Breast epithelium (tissue), 4 donors: ENCODE measurements around the gene GSX2. TPM values are rescaled to one million over a fixed set of nuclear protein-coding genes. Genes with fewer than 3 reads are reported as not detected.
"Not testable (repeated sequence)": the region's sequence is repeated elsewhere in the genome, so short reads cannot be mapped to it uniquely, and the experiment has no call there.

ENCODE experiments used
- DNase-seq, 2 donors: peaks; one replicate each; pipeline ENCODE4 v3.0.0-alpha.2; 2019; ENCODE audit warnings: low spot score in 2 of 2
- H3K27ac ChIP-seq, 2 donors: fragments of 200-600 bp; sonication (generic) in 1 of 2; one replicate each; pipeline ENCODE4 v1.5.1; 2016 to 2019; ENCODE audit warnings: mild to moderate bottlenecking in 1 of 2
- H3K27me3 ChIP-seq, 2 donors: fragments of 200-600 bp; sonication (generic) in 1 of 2; one replicate each; pipeline versions ENCODE4 v1.5.1 to v1.6.0; 2017 to 2019; ENCODE audit warnings: control low read depth in 1 of 2, mild to moderate bottlenecking in 1 of 2
- H3K36me3 ChIP-seq: fragments of 200-600 bp; one replicate; pipeline ENCODE4 v1.5.1; 2019
- H3K4me1 ChIP-seq, 2 donors: fragments of 200-600 bp; sonication (generic); one replicate each; pipeline ENCODE4 v1.5.1; 2016 to 2019; ENCODE audit warnings: control low read depth in 1 of 2
- H3K4me3 ChIP-seq, 3 donors: fragments of 200-600 bp; sonication (generic); 1 replicate in 2 of 3; 2 replicates in 1 of 3; pipeline ENCODE4 v1.5.1; 2016 to 2019; ENCODE audit warnings: mild to moderate bottlenecking in 3 of 3, moderate library complexity in 2 of 3
- H3K9me3 ChIP-seq, 2 donors: fragments of 200-600 bp; sonication (generic) in 1 of 2; one replicate each; pipeline ENCODE4 v1.5.1; 2016 to 2019; ENCODE audit warnings: control low read depth in 1 of 2
- CTCF ChIP-seq, 3 donors: fragments of 450-650 bp; IDR thresholded peaks; one replicate each; pipeline ENCODE4 v1.5.1; 2016 to 2017; ENCODE audit warnings: antibody characterized with exemption in 3 of 3, mild to moderate bottlenecking in 3 of 3, moderate library complexity in 3 of 3
- POLR2A ChIP-seq: fragments of 450-650 bp; IDR thresholded peaks from one replicate; pipeline ENCODE4 v1.6.1; 2016; ENCODE audit warnings: antibody characterized with exemption, mild to moderate bottlenecking, moderate library complexity
- POLR2AphosphoS5 ChIP-seq, 3 donors: sonication (generic); formaldehyde crosslinking; IDR thresholded peaks; one replicate each; pipeline ENCODE4 v1.6.1; 2017; ENCODE audit warnings: antibody characterized with exemption in 3 of 3
- intact Hi-C: fragments of 100-400 bp; cut with DNase I; formaldehyde crosslinking; loops from one replicate; pipeline ENCODE4 v1.15.1; 2023; ENCODE audit warnings: low total_unique reads
- total RNA-seq, 3 donors: library from RNA; depleted of rRNA; stranded (reverse); fragments of >200 nt; gene quantifications; one replicate each; pipeline ENCODE4 v1.1.0, GENCODE V29; 2016

The GSX2 gene
- total RNA-seq, 3 donors from 2014 or later: not detected

DNA sequence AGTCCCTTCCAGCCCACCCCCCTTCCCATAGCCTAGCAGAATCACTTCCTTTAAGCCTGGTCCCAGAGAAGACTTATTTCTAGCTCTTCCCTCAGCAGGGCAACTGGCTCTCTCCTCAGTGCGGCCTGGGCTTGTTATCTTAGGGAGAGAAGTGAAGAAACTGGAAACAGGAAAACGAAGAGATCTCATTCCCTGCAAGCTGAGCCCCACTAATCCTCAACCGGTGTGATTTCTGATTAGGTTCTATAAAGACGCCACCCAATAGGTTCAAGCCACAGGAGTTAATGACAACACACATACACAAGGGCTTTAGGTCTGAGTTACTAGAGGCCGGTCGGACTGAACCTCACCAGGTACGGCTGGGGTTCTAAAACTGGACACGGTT, 3.2 kb downstream of the GSX2 start:
- no peak for TF ChIP-seq POLR2A
- no peak for TF ChIP-seq CTCF (IDR thresholded peaks at IDR 0.05)
- TF ChIP-seq POLR2AphosphoS5 (IDR thresholded peaks at IDR 0.05): no peak
- peaks cover 0 to 47% of the 10 kb centered on the region in 2 donors for H3K27me3 ChIP-seq

DNA sequence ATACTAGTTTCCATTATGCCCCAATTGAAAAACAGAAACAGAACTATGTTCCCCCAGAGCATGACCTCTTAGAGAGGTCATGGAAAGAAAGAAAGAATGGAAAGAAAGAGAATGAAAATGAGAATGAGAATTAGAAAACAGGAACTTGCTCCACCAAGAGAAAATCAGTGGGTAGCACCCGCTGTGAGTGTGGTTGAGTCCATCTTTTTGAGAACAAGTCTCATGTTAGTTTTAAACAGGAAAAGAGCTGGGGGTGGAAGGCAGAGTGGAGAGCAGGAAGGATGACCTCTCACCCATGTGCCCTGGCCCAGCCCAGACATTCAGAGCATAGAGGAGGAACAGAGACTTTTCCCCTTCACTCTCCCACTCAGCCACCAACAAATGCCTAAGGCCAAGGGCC, 4.9 kb downstream of the GSX2 start:
- intact Hi-C loops: no loop called here
- DNase-seq: no peak
- no peak for TF ChIP-seq POLR2A

More for the DNA sequence above, 3.2 kb downstream of the GSX2 start:
- Histone ChIP-seq H3K4me1 (peaks cover 9 to 12% of the 10 kb centered on the region in 2 donors), H3K4me3 (peak overlapping the region in 2 of 3 donors; percentile 28 to 51), H3K27ac (no peak overlapping the region), H3K9me3 (no peaks in the 10 kb centered on the region), H3K36me3 (no peaks in the 10 kb centered on the region)
- DNase-seq: no peak
- intact Hi-C loops: no loop called here

DNA sequence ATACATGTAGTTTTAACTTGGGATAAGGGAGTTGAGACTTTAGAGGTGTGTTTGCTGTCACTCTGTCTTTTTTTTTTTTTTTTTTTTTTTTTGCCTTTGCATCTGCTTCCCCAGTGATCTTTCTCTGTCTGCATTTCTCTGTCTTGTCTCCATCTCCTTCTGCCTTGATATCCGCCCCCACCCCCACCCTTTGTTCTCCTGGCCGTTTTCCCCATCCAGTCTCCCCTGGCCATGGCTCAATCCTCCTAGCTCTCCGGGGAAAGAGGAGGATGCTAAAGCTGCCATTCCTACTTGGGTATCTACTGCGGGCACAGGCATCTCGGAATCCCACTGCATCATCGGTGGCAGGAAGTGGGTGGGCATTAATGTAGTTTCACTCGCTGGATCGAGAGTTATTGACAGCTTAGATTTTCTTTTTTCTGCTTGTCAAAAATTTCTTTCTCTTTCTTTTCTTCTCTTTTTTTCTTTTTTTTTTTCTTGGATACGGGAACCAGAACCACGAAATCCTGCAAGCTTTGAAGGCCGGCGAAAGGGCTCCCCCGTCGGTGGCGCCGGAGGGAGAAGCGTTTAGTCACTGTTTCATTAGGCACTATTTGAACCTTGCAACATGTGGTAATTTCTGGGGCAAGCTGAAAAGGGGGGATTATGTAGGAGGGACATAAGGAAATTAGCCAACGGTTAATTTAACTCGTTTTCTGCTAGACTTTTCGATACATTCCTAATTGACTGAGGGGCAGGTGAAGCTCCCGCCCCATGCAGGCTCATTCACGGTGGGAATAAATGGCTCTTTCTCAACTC, 8.2 kb downstream of the GSX2 start:
- H3K4me3 ChIP-seq: no peak overlapping the region
- peaks cover 5 to 25% of the 10 kb centered on the region in 2 donors for H3K27me3 ChIP-seq
- no peaks in the 10 kb centered on the region for H3K4me1 ChIP-seq
- TF ChIP-seq CTCF (IDR thresholded peaks at IDR 0.05): no peak
- no peak for TF ChIP-seq POLR2AphosphoS5 (IDR thresholded peaks at IDR 0.05)
- TF ChIP-seq POLR2A: no peak
- intact Hi-C loops: no loop called here
- DNase-seq: no peak
- no peaks in the 10 kb centered on the region for H3K36me3 ChIP-seq
- H3K9me3 ChIP-seq: no peaks in the 10 kb centered on the region
- no peak overlapping the region for H3K27ac ChIP-seq

More for the DNA sequence above, 4.9 kb downstream of the GSX2 start:
- no peaks in the 10 kb centered on the region for H3K9me3 ChIP-seq
- H3K4me3 ChIP-seq: no peak overlapping the region
- no peak overlapping the region for H3K27ac ChIP-seq
- H3K36me3 ChIP-seq: no peaks in the 10 kb centered on the region
- H3K4me1 ChIP-seq: peaks cover 4 to 9% of the 10 kb centered on the region in 2 donors
- H3K27me3 ChIP-seq: peaks cover 5 to 45% of the 10 kb centered on the region in 2 donors

GRCh38 chr4:54109241-54110018, 9.5 kb downstream of the GSX2 start:
- peak overlapping the region in 2 of 3 donors; percentile 17 to 57 for H3K4me3 ChIP-seq
- H3K27ac ChIP-seq: no peak overlapping the region
- intact Hi-C loops: no loop called here
- peaks cover 5 to 20% of the 10 kb centered on the region in 2 donors for H3K27me3 ChIP-seq
- DNase-seq: no peak
- no peaks in the 10 kb centered on the region for H3K36me3 ChIP-seq
- no peaks in the 10 kb centered on the region for H3K9me3 ChIP-seq
- H3K4me1 ChIP-seq: no peaks in the 10 kb centered on the region
- TF ChIP-seq POLR2AphosphoS5 (IDR thresholded peaks at IDR 0.05): no peak
- TF ChIP-seq POLR2A: no peak
- no peak for TF ChIP-seq CTCF (IDR thresholded peaks at IDR 0.05)

GRCh38 chr4:54110019-54110416, 10.1 kb downstream of the GSX2 start:
- H3K4me3 ChIP-seq: peak overlapping the region in 2 of 3 donors; percentile 17 to 57
- TF ChIP-seq POLR2AphosphoS5 (IDR thresholded peaks at IDR 0.05): no peak
- H3K36me3 ChIP-seq: no peaks in the 10 kb centered on the region
- peaks cover 5 to 20% of the 10 kb centered on the region in 2 donors for H3K27me3 ChIP-seq
- H3K9me3 ChIP-seq: no peaks in the 10 kb centered on the region
- intact Hi-C loops: no loop called here
- no peak for DNase-seq
- no peak overlapping the region for H3K27ac ChIP-seq
- H3K4me1 ChIP-seq: no peaks in the 10 kb centered on the region

- DNase-seq, H3K4me1 ChIP-seq, H3K27ac ChIP-seq, H3K36me3 ChIP-seq, H3K9me3 ChIP-seq, intact Hi-C loops, H3K4me3 ChIP-seq: not testable (repeated sequence)
- H3K27me3 ChIP-seq: peaks cover 5 to 20% of the 10 kb centered on the region in 2 donors
Measured at GRCh38 chr4:54113206-54113605, 13.2 kb downstream of the GSX2 start.

- H3K27me3 ChIP-seq, intact Hi-C loops, H3K27ac ChIP-seq, H3K4me3 ChIP-seq, H3K9me3 ChIP-seq, DNase-seq, H3K36me3 ChIP-seq, H3K4me1 ChIP-seq: not testable (repeated sequence)
Measured at GRCh38 chr4:54116246-54116645, 16.3 kb downstream of the GSX2 start.
